ENCODE measurements around the gene GMIP. TPM values are rescaled to one million over a fixed set of nuclear protein-coding genes. Genes with fewer than 3 reads are reported as not detected.

The GMIP gene
- total and polyA plus RNA-seq, 2 of the 13 experiments (the other 11 are each of a cell fraction or from before 2014, with no cell fraction given) = 1.5 to 1.8 TPM

DNA sequence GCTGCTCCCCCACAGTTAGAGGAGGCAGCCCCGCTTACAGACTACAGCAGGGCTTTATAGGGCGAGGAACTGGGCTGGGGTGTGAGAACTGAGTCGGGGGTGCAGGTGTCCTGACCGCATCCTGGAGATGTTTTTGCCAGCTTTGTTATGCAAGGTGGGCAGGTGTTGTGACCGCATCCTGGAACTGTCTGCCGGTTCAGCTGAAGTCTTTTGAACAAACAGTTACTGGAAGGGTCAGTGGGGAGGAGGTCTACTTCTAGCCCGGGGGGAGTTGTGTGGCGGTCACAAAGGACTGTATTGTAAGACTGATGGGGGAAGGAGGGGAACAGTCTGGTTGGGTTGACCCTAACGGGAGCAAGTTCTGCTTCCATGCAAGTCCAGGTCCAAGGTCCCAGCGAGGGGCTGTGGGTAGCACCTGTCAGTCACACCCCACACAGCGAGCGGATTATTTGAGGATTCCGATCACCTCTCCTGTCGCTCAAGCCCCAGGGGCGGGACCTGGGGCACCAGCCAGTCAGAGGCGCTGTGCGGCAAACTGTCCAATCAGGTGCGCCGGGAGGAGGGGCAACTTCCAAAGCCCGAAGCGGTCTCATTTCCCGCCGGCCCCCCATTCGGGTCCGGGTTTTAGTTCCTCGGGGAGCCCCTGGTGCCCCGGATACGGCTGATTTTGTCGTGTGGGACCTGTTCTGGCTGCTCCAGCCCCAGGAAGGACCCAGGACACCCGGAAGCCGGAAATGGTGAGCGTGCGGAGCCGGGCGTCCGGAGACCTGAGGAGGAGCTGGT is 25.0 kb upstream of the GMIP start, which contains the start of gene ZNF101 (continued):
- TF ChIP-seq KDM5B (CRISPR knock-in tag; IDR thresholded peaks at IDR 0.05; ENCODE audit: borderline replicate concordance) (peak; percentile 58; the same call in 1 of the 2 replicates), NR2F6 (IDR thresholded peaks at IDR 0.05) (peak; percentile 87), NR2F6 (CRISPR knock-in tag; IDR thresholded peaks at IDR 0.05) (peak; percentile 90), NAIF1 (CRISPR knock-in tag; IDR thresholded peaks at IDR 0.05; ENCODE audit: borderline replicate concordance) (0 out of 2 replicates have a peak, but pooled peaks have one; percentile 42), ZNF629 (CRISPR knock-in tag; conservative IDR thresholded peaks at IDR 0.05) (0 out of 2 replicates have a peak, but pooled peaks have one; percentile 15), SOX6 (IDR thresholded peaks at IDR 0.05) (no peak), SOX6 (CRISPR knock-in tag; IDR thresholded peaks at IDR 0.05) (peak; percentile 87), ZMYM4 (CRISPR knock-in tag; IDR thresholded peaks at IDR 0.05) (peak; percentile 68; the same call in 1 of the 2 replicates), ZNF766 (CRISPR knock-in tag; IDR thresholded peaks at IDR 0.05; ENCODE audit: borderline replicate concordance) (0 out of 2 replicates have a peak, but pooled peaks have one; percentile 22)
- TF ChIP-seq, protein P1, sequence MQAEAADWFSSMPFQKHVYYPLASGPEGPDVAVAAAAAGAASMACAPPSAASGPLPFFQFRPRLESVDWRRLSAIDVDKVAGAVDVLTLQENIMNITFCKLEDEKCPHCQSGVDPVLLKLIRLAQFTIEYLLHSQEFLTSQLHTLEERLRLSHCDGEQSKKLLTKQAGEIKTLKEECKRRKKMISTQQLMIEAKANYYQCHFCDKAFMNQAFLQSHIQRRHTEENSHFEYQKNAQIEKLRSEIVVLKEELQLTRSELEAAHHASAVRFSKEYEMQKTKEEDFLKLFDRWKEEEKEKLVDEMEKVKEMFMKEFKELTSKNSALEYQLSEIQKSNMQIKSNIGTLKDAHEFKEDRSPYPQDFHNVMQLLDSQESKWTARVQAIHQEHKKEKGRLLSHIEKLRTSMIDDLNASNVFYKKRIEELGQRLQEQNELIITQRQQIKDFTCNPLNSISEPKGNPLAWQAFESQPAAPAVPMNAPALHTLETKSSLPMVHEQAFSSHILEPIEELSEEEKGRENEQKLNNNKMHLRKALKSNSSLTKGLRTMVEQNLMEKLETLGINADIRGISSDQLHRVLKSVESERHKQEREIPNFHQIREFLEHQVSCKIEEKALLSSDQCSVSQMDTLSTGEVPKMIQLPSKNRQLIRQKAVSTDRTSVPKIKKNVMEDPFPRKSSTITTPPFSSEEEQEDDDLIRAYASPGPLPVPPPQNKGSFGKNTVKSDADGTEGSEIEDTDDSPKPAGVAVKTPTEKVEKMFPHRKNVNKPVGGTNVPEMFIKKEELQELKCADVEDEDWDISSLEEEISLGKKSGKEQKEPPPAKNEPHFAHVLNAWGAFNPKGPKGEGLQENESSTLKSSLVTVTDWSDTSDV (CRISPR knock-in tag; IDR thresholded peaks at IDR 0.05) = no peak
- TF ChIP-seq, protein P2, sequence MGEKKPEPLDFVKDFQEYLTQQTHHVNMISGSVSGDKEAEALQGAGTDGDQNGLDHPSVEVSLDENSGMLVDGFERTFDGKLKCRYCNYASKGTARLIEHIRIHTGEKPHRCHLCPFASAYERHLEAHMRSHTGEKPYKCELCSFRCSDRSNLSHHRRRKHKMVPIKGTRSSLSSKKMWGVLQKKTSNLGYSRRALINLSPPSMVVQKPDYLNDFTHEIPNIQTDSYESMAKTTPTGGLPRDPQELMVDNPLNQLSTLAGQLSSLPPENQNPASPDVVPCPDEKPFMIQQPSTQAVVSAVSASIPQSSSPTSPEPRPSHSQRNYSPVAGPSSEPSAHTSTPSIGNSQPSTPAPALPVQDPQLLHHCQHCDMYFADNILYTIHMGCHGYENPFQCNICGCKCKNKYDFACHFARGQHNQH (CRISPR knock-in tag; IDR thresholded peaks at IDR 0.05) = peak; percentile 76
- TF ChIP-seq, protein P3, sequence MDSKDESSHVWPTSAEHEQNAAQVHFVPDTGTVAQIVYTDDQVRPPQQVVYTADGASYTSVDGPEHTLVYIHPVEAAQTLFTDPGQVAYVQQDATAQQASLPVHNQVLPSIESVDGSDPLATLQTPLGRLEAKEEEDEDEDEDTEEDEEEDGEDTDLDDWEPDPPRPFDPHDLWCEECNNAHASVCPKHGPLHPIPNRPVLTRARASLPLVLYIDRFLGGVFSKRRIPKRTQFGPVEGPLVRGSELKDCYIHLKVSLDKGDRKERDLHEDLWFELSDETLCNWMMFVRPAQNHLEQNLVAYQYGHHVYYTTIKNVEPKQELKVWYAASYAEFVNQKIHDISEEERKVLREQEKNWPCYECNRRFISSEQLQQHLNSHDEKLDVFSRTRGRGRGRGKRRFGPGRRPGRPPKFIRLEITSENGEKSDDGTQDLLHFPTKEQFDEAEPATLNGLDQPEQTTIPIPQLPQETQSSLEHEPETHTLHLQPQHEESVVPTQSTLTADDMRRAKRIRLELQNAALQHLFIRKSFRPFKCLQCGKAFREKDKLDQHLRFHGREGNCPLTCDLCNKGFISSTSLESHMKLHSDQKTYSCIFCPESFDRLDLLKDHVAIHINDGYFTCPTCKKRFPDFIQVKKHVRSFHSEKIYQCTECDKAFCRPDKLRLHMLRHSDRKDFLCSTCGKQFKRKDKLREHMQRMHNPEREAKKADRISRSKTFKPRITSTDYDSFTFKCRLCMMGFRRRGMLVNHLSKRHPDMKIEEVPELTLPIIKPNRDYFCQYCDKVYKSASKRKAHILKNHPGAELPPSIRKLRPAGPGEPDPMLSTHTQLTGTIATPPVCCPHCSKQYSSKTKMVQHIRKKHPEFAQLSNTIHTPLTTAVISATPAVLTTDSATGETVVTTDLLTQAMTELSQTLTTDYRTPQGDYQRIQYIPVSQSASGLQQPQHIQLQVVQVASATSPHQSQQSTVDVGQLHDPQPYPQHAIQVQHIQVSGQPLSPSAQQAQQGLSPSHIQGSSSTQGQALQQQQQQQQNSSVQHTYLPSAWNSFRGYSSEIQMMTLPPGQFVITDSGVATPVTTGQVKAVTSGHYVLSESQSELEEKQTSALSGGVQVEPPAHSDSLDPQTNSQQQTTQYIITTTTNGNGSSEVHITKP (CRISPR knock-in tag; IDR thresholded peaks at IDR 0.05; ENCODE audit: low read depth) = peak; percentile 92
- TF ChIP-seq, protein P4, sequence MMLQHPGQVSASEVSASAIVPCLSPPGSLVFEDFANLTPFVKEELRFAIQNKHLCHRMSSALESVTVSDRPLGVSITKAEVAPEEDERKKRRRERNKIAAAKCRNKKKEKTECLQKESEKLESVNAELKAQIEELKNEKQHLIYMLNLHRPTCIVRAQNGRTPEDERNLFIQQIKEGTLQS (CRISPR knock-in tag; IDR thresholded peaks at IDR 0.05) = no peak
- TF ChIP-seq, protein P5, sequence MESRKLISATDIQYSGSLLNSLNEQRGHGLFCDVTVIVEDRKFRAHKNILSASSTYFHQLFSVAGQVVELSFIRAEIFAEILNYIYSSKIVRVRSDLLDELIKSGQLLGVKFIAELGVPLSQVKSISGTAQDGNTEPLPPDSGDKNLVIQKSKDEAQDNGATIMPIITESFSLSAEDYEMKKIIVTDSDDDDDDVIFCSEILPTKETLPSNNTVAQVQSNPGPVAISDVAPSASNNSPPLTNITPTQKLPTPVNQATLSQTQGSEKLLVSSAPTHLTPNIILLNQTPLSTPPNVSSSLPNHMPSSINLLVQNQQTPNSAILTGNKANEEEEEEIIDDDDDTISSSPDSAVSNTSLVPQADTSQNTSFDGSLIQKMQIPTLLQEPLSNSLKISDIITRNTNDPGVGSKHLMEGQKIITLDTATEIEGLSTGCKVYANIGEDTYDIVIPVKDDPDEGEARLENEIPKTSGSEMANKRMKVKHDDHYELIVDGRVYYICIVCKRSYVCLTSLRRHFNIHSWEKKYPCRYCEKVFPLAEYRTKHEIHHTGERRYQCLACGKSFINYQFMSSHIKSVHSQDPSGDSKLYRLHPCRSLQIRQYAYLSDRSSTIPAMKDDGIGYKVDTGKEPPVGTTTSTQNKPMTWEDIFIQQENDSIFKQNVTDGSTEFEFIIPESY (CRISPR knock-in tag; IDR thresholded peaks at IDR 0.05) = peak; percentile 26; the same call in 1 of the 2 replicates
- TF ChIP-seq, protein P6, sequence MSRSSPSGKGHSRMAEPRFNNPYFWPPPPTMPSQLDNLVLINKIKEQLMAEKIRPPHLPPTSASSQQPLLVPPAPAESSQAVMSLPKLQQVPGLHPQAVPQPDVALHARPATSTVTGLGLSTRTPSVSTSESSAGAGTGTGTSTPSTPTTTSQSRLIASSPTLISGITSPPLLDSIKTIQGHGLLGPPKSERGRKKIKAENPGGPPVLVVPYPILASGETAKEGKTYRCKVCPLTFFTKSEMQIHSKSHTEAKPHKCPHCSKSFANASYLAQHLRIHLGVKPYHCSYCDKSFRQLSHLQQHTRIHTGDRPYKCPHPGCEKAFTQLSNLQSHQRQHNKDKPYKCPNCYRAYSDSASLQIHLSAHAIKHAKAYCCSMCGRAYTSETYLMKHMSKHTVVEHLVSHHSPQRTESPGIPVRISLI (CRISPR knock-in tag; IDR thresholded peaks at IDR 0.05; ENCODE audit: borderline replicate concordance) = peak; percentile 77

Measured in HepG2 (cell line).